ENCODE results near the gene ARHGEF19. TPM values are rescaled to one million over a fixed set of nuclear protein-coding genes. Genes with fewer than 3 reads are reported as not detected.

Gene ARHGEF19
- total RNA-seq, 4 donors from 2014 or later, result 33.0 to 83.8 (median 45.7) TPM

GRCh38 chr1:16236511-16237342 lies 24.3 kb upstream of the ARHGEF19 start, which contains the start of gene CPLANE2:
CPLANE2 (minus strand) TSS chr1:16237183; CDS start chr1:16236742, 441 bp downstream.
- no peaks in the 10 kb centered on the region for H3K9me3 ChIP-seq
- DNase-seq (ENCODE audit: low spot score in 2 of 2), result peak; percentile 97
- WGBS, result under 1% methylated on average over 54 of the region's 57 CpGs
- H3K4me1 ChIP-seq, result peaks cover 33% of the 10 kb centered on the region
- H3K27me3 ChIP-seq, result no peaks in the 10 kb centered on the region
- H3K36me3 ChIP-seq, result peaks cover 4% of the 10 kb centered on the region
- TF ChIP-seq POLR2AphosphoS5 (IDR thresholded peaks at IDR 0.05) (no peak), POLR2A (IDR thresholded peaks at IDR 0.05) (peak in 1 of 2 donors; percentile 32)
- H3K27ac ChIP-seq, result peak within 1 kb of the TSS; percentile 93
- H3K4me3 ChIP-seq, result peak within 1 kb of the TSS; percentile 68

- Histone ChIP-seq H3K36me3 (peaks cover 4% of the 10 kb centered on the region), H3K27ac (peak overlapping the region; percentile 93), H3K4me3 (peak overlapping the region; percentile 68), H3K9me3 (no peaks in the 10 kb centered on the region), H3K4me1 (peaks cover 33% of the 10 kb centered on the region), H3K27me3 (no peaks in the 10 kb centered on the region)
- TF ChIP-seq EP300 (IDR thresholded peaks at IDR 0.05) (no peak), POLR2A (IDR thresholded peaks at IDR 0.05) (no peak), POLR2AphosphoS5 (IDR thresholded peaks at IDR 0.05) (no peak), CTCF (IDR thresholded peaks at IDR 0.05) (peak; percentile 24 to 31)
- no peak for DNase-seq (ENCODE audit: low spot score in 2 of 2)
- WGBS, result 36% methylated on average over 6 of the region's 6 CpGs
Measured at GRCh38 chr1:16235944-16236510, 23.6 kb upstream of the ARHGEF19 start.

GRCh38 chr1:16235347-16235746 lies 22.9 kb upstream of the ARHGEF19 start:
- DNase-seq (ENCODE audit: low spot score in 2 of 2), result no peak
- 95% methylated on average over 2 of the region's 2 CpGs for whole genome bisulfite sequencing
- Histone ChIP-seq H3K27me3 (no peaks in the 10 kb centered on the region), H3K9me3 (no peaks in the 10 kb centered on the region), H3K4me1 (peaks cover 33% of the 10 kb centered on the region), H3K36me3 (peaks cover 4% of the 10 kb centered on the region), H3K4me3 (no peak overlapping the region), H3K27ac (no peak overlapping the region)
- TF ChIP-seq CTCF (IDR thresholded peaks at IDR 0.05) (no peak), EP300 (IDR thresholded peaks at IDR 0.05) (no peak), POLR2AphosphoS5 (IDR thresholded peaks at IDR 0.05) (no peak), POLR2A (IDR thresholded peaks at IDR 0.05) (no peak)

- Histone ChIP-seq H3K27ac (no peak overlapping the region), H3K27me3 (no peaks in the 10 kb centered on the region), H3K9me3 (no peaks in the 10 kb centered on the region), H3K4me1 (peaks cover 33% of the 10 kb centered on the region), H3K36me3 (peaks cover 4% of the 10 kb centered on the region), H3K4me3 (no peak overlapping the region)
- TF ChIP-seq POLR2A (IDR thresholded peaks at IDR 0.05) (no peak), CTCF (IDR thresholded peaks at IDR 0.05) (no peak), EP300 (IDR thresholded peaks at IDR 0.05) (no peak)
- DNase-seq (ENCODE audit: low spot score in 2 of 2), result no peak
- WGBS, result 100% methylated on average over 2 of the region's 8 CpGs
Measured at GRCh38 chr1:16233431-16233830, 21.0 kb upstream of the ARHGEF19 start.

- Histone ChIP-seq H3K27ac (no peak overlapping the region), H3K36me3 (peaks cover 4% of the 10 kb centered on the region), H3K27me3 (peaks cover 5% of the 10 kb centered on the region), H3K4me1 (peaks cover 26% of the 10 kb centered on the region), H3K4me3 (no peak overlapping the region), H3K9me3 (no peaks in the 10 kb centered on the region)
- TF ChIP-seq CTCF (IDR thresholded peaks at IDR 0.05) (no peak), EP300 (IDR thresholded peaks at IDR 0.05) (no peak), POLR2AphosphoS5 (IDR thresholded peaks at IDR 0.05) (no peak), POLR2A (IDR thresholded peaks at IDR 0.05) (no peak)
- WGBS, result 88% methylated on average over 5 of the region's 5 CpGs
- DNase-seq (ENCODE audit: low spot score in 2 of 2), result no peak
Measured at GRCh38 chr1:16232316-16232710, 19.9 kb upstream of the ARHGEF19 start.
